ENCODE results near the gene SCAMP4. TPM values are rescaled to one million over a fixed set of nuclear protein-coding genes. Genes with fewer than 3 reads are reported as not detected.

The SCAMP4 gene
- total and polyA plus RNA-seq, 9 of the 15 experiments (the other 6 are each of a cell fraction or from before 2014, with no cell fraction given), result 0.81 to 45.9 (median 12.8) TPM

- TF ChIP-seq SIX5 (IDR thresholded peaks at IDR 0.05; ENCODE audit: borderline replicate concordance in 1 of 2, insufficient read depth in 1 of 2, low read depth in 1 of 2, low read length in 2 of 2) (no peak), MITF (IDR thresholded peaks at IDR 0.05) (peak; percentile 92), JUN (IDR thresholded peaks at IDR 0.05; ENCODE audit: borderline replicate concordance, low read depth, low read length) (peak; percentile 81; the same call in 1 of the 2 replicates), JUN (CRISPR knock-in tag; IDR thresholded peaks at IDR 0.05; ENCODE audit: borderline replicate concordance) (peak; percentile 9; the same call in 1 of the 2 replicates), HCFC1 (IDR thresholded peaks at IDR 0.05; ENCODE audit: low read depth, low read length) (peak; percentile 68), ETS1 (conservative IDR thresholded peaks at IDR 0.05; ENCODE audit: control insufficient read depth, low read depth, low read length) (peak; percentile 87), XRCC4 (IDR thresholded peaks at IDR 0.05; ENCODE audit: extremely low read depth, insufficient read depth, insufficient read length) (no peak), CSDE1 (IDR thresholded peaks at IDR 0.05) (no peak), GABPA (tag; conservative IDR thresholded peaks at IDR 0.05; ENCODE audit: low read depth) (peak; percentile 95), CTCF (IDR thresholded peaks at IDR 0.05 in 2 of 3, conservative IDR thresholded peaks at IDR 0.05 in 1 of 3; ENCODE audit: insufficient read depth in 2 of 3, low read depth in 1 of 3, low read length in 3 of 3) (peak in 1 of 3 experiments; percentile 49; a peak in 1 of 6 replicates), ARID1B (IDR thresholded peaks at IDR 0.05) (no peak), FOXP4 (CRISPR knock-in tag; IDR thresholded peaks at IDR 0.05; ENCODE audit: borderline replicate concordance) (peak; percentile 91), EWSR1 (IDR thresholded peaks at IDR 0.05; ENCODE audit: borderline replicate concordance, low read depth, partially characterized antibody) (no peak), CBX8 (IDR thresholded peaks at IDR 0.05; ENCODE audit: borderline replicate concordance, extremely low read depth, low read depth, low read length, poor library complexity, severe bottlenecking) (no peak), ATF2 (CRISPR knock-in tag; IDR thresholded peaks at IDR 0.05) (no peak)
These were observed 29.3 kb upstream of the SCAMP4 start (continued) for GRCh38 chr19:1875646-1876495.

Measured in K562 (cell line).